HG03108 (cell line): ENCODE data around the gene GTF2A2.
"Not testable (repeated sequence)": the region's sequence is repeated elsewhere in the genome, so short reads cannot be mapped to it uniquely, and the experiment has no call there.

ENCODE experiments used
- ATAC-seq: cut with Tn5 transposase; IDR thresholded peaks from one replicate; pipeline ENCODE4 v1.9.1; 2021; ENCODE audit warnings: moderate library complexity; ENCODE audit not compliant: unreplicated experiment

GTF2A2 gene

DNA sequence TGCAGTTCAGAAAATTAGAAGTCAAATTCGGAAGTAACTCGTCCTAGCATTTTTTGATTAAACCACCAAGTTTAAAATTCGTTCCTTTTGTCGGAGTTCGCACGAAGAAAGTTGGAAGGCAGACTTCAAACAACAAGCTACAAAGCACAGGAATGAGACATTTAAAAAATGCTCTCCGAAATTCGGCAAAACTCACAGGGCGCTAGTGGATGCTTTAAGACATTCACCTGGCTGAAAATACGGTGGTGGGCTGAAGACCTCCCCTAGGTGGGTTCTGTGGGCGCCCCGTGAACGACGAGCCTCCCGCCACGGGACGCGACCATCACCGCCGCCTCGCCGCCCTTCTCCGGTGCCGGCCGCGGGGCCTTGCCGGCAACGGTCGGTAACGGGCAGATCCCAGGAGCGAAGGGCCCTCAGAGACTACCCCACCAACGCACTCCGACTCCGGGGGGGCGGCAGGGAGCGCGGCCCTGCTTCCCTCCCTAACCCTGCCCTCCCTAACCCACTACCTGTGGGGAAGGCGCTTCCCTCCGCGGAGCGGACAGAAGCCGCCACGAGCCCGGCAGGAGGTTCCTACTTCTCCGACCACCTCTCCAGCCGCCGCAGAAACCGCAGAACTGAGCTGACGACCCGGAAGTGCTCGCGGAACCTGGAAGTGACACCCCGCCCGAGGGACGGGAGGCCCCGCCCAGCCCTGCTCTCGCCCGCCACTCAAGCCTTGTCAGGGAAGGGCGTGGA lies at the start of gene GTF2A2:
TSS of gene GTF2A2 (minus strand) at position 619 of the 738 bp plus-strand sequence. CDS start 5,238 bp downstream, outside the sequence.
- peak; percentile 97 for ATAC-seq

- ATAC-seq, result no peak
These were observed 46.9 kb upstream of the GTF2A2 start for GRCh38 chr15:59703979-59704796.

DNA sequence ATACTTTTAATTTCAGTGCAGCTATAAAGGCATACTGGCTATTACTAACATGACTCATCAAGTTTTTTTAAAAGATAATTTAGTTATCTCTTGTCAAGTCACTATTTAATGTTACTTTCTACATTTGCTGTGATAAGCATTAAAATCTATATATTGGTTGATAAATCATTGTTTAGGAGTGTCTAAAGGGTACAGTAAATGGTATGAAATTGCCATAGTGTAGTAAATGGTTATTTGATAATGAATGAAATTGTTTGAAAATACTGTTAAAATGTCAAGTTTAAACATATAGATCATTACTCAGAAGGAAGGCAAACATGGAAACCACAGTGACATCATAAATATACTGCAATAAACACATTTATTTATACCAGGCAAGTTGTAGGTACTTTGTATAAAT lies 45.0 kb upstream of the GTF2A2 start:
- ATAC-seq, result no peak

- no peak for ATAC-seq
These were observed 44.6 kb upstream of the GTF2A2 start for GRCh38 chr15:59701880-59702279.

DNA sequence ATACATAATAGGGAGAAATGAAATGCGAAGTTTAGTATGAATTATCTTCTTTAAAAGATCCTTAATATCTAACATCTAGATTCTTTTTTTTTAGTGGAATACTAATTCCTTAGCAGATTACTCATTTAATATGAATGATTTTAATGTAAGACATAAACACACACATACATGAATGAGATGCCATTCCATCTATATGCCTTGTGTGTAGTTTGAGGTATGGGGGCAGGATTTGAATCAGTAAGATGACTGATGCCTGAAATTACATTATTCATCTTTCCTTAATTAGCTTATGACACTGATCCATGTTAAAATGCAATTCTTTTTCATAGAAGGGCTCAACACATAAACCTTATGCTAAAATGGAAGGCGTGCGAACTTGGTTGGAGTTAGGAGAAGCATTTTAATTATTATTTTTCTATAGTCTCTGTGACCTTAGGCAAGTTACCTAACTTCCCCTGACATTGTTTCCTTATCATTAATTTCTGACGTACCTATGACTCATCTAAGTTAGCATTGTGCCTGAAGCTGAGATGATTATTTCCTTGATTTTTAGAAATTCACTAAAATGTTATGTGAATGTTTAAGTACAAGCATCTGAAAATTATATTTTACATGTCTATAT lies 42.6 kb upstream of the GTF2A2 start:
- ATAC-seq, result no peak

DNA sequence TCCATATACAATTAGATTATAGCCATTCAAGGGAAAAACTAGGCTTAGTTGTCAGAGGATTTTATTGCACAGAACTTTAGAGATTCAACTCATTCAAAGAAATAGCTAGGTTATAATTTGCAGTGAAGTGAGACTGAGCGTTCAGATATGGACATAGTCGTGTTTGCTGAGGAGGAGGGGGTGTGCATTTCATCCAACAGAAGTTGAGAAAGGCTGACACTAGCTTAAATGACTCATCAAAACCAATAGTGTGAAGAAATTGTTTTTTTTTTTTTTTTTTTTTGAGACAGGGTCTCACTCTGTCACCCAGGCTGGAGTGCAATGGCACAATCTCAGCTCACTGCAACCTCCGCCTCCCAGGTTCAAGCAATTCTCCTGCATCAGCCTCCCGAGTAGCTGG lies 40.8 kb upstream of the GTF2A2 start:
- not testable (repeated sequence) for ATAC-seq

DNA sequence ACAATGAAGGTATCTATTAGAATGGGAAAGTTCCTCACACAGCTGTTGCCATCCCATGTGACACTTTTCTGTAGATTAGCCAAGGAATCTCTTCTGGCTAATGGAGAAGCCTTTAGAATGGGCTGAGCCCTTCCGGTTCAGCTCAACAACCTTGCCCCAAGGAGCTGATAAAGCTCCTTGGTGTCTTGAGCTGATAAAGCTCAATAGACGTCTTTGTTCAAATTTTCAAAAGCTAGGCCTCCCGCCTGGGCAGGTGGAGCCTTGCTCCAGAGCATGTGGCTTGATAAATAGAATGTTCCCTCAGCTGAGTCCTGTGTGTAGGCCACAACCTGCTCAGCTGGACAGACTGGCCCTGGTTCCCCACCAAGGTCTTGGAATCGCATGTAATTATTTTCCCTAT lies 39.0 kb upstream of the GTF2A2 start:
- ATAC-seq, result no peak

- no peak for ATAC-seq
These were observed 37.5 kb upstream of the GTF2A2 start for GRCh38 chr15:59694779-59695178.

DNA sequence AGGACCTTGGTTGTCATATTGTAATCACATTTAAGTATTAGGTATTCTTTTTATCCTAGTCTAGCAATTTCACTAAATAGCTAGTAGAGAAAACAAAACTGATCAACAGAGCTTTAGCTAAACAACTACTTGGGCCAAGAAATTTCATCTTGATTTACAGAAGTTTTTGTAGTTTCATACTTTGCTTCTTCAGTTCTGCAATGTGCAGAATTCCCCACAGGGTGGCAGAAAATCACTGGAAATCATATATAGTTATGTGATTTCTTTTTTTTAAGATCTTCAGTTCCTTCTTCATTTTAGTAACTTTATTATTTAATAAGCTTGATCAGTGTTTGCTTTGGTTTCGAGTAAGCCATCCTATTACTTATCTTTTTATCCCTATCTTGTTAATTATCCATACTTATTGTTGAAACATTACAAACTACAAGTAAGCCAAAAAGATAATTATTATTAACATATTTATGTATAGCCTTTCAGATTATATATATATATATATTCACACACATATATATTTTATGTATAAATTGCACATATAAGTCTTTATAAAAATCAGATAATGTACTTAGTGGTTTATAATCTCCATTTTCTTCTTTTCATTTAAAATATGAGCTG lies 34.0 kb upstream of the GTF2A2 start:
- ATAC-seq, result no peak

- no peak for ATAC-seq
These were observed 32.4 kb upstream of the GTF2A2 start for GRCh38 chr15:59689626-59690236.

DNA sequence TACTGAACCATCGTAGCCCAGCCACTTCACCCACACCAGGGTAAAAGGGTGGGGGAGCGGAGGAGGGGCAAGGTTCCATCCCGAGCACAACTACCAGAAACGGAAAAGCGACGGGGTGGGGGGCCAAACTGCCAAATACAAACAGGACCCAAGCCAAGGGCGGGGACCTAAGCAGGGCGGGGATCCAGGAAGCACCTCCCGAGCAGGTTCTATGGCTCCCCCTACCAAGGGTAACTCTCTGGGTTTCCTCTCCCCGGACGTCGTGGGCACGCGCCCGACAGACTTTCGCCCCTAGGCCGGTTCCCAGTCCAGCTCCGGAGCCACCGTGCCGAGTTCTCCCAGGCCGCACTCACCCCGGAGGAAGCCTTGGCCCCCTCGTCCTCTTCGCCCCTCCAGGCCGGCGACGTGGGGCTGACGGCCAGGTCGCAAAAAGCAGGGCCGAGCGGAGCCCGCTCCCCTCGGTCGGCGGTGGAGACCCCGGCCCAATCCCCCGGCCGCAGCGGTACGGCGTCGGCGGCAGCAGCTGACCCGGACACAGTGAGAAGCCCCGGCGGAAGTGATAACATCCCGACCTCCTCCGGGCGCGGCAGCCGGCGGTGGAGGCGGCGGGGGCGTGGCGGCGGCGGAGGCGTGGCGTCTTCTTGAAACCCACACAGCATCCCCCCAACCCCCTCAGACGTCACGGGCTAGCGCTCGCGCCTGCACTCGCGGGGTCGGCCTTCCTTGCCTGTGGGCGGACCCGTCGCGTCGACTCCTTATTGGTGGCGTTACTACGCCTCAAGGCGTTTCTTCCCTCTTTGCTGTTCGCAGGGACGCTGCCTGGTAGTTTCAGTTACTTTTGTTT lies 31.7 kb upstream of the GTF2A2 start, which contains the start of gene BNIP2:
TSS of gene BNIP2 (minus strand) at position 539 of the 844 bp plus-strand sequence. CDS start 6,863 bp downstream, outside the sequence.
- ATAC-seq, result peak; percentile 76

DNA sequence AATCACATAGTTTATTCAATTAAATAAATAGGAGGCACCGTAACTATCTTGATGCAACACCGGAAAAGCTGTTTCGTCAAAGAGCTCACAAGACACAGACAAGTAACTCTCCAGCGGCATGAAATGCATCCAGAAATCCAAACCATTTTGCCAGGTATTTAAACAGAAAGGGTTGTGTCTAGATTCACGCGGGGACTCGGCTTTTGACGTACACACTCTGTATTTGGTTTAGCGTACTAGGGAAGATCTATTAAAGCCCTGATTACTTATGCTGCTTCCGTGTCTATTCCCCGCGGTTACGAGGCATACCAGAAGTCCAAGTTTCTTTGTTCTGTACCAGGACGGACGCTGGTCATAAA lies 31.1 kb upstream of the GTF2A2 start:
- ATAC-seq, result no peak

DNA sequence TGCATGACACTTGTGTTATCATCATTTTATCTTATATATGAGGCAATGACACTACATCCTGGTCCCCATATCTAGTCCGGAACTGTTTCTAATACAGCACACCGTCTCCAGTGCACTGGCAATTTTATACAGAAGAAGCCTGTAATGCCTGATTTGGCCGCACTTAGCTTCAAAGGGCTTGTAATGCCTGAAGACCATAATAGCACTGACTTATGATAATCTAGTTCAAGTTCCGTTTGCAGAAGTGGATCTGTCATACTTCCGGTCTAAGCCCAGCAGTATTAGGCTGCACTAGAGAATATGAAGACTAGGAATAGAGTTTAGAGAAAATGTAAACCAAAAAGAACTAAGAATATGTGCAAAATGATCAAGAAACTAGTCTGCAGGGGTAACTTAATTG lies 30.5 kb upstream of the GTF2A2 start:
- no peak for ATAC-seq

DNA sequence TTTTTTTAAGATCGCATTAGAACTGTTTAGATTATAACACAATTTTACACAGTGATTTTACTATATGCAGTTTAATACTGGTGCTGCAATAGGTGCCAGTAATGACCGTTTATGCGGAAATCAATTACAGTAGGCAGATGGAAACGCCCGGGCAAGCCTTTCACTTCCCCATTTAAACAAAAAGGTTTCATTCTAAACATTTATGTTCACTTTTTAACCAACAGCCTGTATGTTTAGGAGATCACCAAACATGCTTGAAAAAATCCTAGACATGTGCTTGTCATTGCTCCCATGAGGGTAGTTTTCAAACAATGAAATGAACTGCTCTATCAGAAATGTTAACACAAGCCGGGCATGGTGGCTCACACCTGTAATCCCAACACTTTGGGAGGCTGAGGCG lies 29.1 kb upstream of the GTF2A2 start:
- ATAC-seq, result no peak

DNA sequence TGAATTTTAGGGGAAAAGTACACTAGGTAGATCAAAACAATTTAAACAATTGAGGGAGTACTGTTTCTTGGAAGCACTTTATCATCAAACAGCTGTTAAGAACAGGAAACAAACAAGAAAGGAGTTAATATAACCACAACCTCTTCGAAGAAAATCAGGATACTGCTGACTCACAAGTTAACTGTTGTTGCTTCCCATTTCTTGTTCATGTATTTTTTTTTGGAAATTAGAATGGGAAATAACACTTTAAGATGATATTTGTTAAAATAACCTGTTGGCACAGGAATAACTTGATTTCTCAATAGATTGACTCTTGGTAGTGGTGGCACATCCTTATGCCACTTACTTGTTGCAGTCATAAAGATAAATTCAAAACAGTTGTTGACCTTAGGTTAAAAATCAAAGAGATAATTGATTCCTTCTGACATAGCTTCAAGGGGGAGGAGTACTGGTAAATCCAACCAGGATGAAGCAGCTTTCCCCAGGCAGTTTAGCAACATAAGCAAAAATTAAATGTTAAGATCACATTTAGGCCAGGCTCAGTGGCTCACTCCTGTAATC lies 28.5 kb upstream of the GTF2A2 start:
- no peak for ATAC-seq

DNA sequence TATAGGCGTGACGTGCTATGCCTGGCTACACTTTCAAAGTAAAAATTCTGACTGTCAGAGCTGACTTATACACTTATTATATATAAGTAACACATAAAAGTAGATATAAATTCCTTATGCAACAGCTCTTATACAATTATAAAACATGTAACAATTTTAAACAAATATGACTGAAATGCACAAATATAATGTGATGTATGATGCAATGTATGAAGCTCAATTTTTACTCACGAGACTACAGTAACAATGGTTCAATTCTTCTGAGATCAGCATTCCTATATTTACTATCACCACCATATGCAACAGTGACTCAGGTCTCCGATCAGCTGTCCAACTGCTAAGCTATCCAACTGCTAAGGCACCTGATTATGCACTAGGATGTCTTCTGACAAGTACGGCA lies 23.6 kb upstream of the GTF2A2 start:
- ATAC-seq, result no peak

GRCh38 chr15:59680346-59680745 lies 23.0 kb upstream of the GTF2A2 start:
- ATAC-seq, result no peak

DNA sequence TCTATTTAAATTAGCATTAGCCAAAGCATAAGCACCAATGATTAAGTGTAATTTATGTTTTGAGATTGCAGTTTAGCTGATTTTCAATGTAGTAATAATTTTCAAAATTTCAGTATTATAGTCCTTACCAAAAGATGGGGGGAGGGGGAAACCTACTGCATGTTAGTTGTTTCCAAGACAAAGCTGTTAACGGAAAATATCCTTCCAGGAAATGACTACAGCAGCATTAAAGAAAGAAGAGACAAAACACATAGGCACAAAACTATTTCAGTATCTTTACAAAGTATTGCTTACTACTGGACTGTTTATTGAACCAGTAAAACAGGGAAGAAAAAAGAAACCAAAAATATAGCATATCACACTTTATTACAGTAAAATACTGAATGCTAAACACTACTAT lies 21.3 kb upstream of the GTF2A2 start:
- ATAC-seq, result no peak

- ATAC-seq, result no peak
These were observed 20.9 kb upstream of the GTF2A2 start for GRCh38 chr15:59678172-59678571.

- ATAC-seq, result no peak
These were observed 19.2 kb upstream of the GTF2A2 start for GRCh38 chr15:59676565-59676964.
